Measurements from ENCODE around the gene THBS1. TPM values are rescaled to one million over a fixed set of nuclear protein-coding genes. Genes with fewer than 3 reads are reported as not detected.
A peak's percentile ranks its signal among the peaks of the same experiment; 100 is the strongest.

Gene THBS1
- total RNA-seq, 1 experiment from 2014 or later, result 5.4 TPM

- in situ Hi-C loops (cut with HindIII; ENCODE audit: low pct_unique_long_range_greater_than_20kb, low sequenced_read_pairs), result no loop called here
- no peak for DNase-seq (ENCODE audit: low read depth, low spot score)
Measured at GRCh38 chr15:39618063-39618823, 37.4 kb downstream of the THBS1 start.

- peak; percentile 32 for DNase-seq (ENCODE audit: low read depth, low spot score)
Measured at GRCh38 chr15:39621210-39621609, 40.3 kb downstream of the THBS1 start.

GRCh38 chr15:39621976-39622375 lies 41.1 kb downstream of the THBS1 start:
- in situ Hi-C loops (cut with HindIII; ENCODE audit: low pct_unique_long_range_greater_than_20kb, low sequenced_read_pairs), result no loop called here
- no peak for DNase-seq (ENCODE audit: low read depth, low spot score)

More at GRCh38 chr15:39621210-39621609, 40.3 kb downstream of the THBS1 start:
- in situ Hi-C loops (cut with HindIII; ENCODE audit: low pct_unique_long_range_greater_than_20kb, low sequenced_read_pairs), result no loop called here

GRCh38 chr15:39622660-39623516 lies 42.0 kb downstream of the THBS1 start:
- in situ Hi-C loops (cut with HindIII; ENCODE audit: low pct_unique_long_range_greater_than_20kb, low sequenced_read_pairs), result no loop called here
- DNase-seq (ENCODE audit: low read depth, low spot score), result peak; percentile 21

- in situ Hi-C loops (cut with HindIII; ENCODE audit: low pct_unique_long_range_greater_than_20kb, low sequenced_read_pairs), result no loop called here
- DNase-seq (ENCODE audit: low read depth, low spot score), result peak; percentile 89
Measured at GRCh38 chr15:39623529-39623931, 42.7 kb downstream of the THBS1 start.

- in situ Hi-C loops (cut with HindIII; ENCODE audit: low pct_unique_long_range_greater_than_20kb, low sequenced_read_pairs), result no loop called here
- DNase-seq (ENCODE audit: low read depth, low spot score), result no peak
Measured at GRCh38 chr15:39624806-39625205, 43.9 kb downstream of the THBS1 start.

- no peak for DNase-seq (ENCODE audit: low read depth, low spot score)
- in situ Hi-C loops (cut with HindIII; ENCODE audit: low pct_unique_long_range_greater_than_20kb, low sequenced_read_pairs), result no loop called here
Measured at GRCh38 chr15:39625451-39625850, 44.6 kb downstream of the THBS1 start.

GRCh38 chr15:39625856-39626255 lies 45.0 kb downstream of the THBS1 start:
- DNase-seq (ENCODE audit: low read depth, low spot score), result no peak

GRCh38 chr15:39627451-39628143 lies 46.7 kb downstream of the THBS1 start:
- DNase-seq (ENCODE audit: low read depth, low spot score), result no peak
- in situ Hi-C loops (cut with HindIII; ENCODE audit: low pct_unique_long_range_greater_than_20kb, low sequenced_read_pairs), result no loop called here

More at GRCh38 chr15:39625856-39626255, 45.0 kb downstream of the THBS1 start:
- in situ Hi-C loops (cut with HindIII; ENCODE audit: low pct_unique_long_range_greater_than_20kb, low sequenced_read_pairs), result no loop called here

GRCh38 chr15:39628144-39628508 lies 47.2 kb downstream of the THBS1 start:
- peak; percentile 18 for DNase-seq (ENCODE audit: low read depth, low spot score)

GRCh38 chr15:39628546-39629257 lies 47.8 kb downstream of the THBS1 start:
- DNase-seq (ENCODE audit: low read depth, low spot score), result no peak

More at GRCh38 chr15:39628144-39628508, 47.2 kb downstream of the THBS1 start:
- in situ Hi-C loops (cut with HindIII; ENCODE audit: low pct_unique_long_range_greater_than_20kb, low sequenced_read_pairs), result no loop called here

GRCh38 chr15:39629371-39629770 lies 48.5 kb downstream of the THBS1 start:
- DNase-seq (ENCODE audit: low read depth, low spot score), result no peak
- in situ Hi-C loops (cut with HindIII; ENCODE audit: low pct_unique_long_range_greater_than_20kb, low sequenced_read_pairs), result no loop called here

More at GRCh38 chr15:39628546-39629257, 47.8 kb downstream of the THBS1 start:
- in situ Hi-C loops (cut with HindIII; ENCODE audit: low pct_unique_long_range_greater_than_20kb, low sequenced_read_pairs), result no loop called here

- in situ Hi-C loops (cut with HindIII; ENCODE audit: low pct_unique_long_range_greater_than_20kb, low sequenced_read_pairs), result no loop called here
- no peak for DNase-seq (ENCODE audit: low read depth, low spot score)
Measured at GRCh38 chr15:39629906-39630305, 49.0 kb downstream of the THBS1 start.

GRCh38 chr15:39631357-39631756 lies 50.5 kb downstream of the THBS1 start:
- in situ Hi-C loops (cut with HindIII; ENCODE audit: low pct_unique_long_range_greater_than_20kb, low sequenced_read_pairs), result no loop called here
- DNase-seq (ENCODE audit: low read depth, low spot score), result no peak

GRCh38 chr15:39638041-39638440 lies 57.2 kb downstream of the THBS1 start:
- in situ Hi-C loops (cut with HindIII; ENCODE audit: low pct_unique_long_range_greater_than_20kb, low sequenced_read_pairs), result no loop called here

GRCh38 chr15:39639037-39639436 lies 58.2 kb downstream of the THBS1 start:
- in situ Hi-C loops (cut with HindIII; ENCODE audit: low pct_unique_long_range_greater_than_20kb, low sequenced_read_pairs), result no loop called here

More at GRCh38 chr15:39638041-39638440, 57.2 kb downstream of the THBS1 start:
- no peak for DNase-seq (ENCODE audit: low read depth, low spot score)

GRCh38 chr15:39640665-39641064 lies 59.8 kb downstream of the THBS1 start:
- DNase-seq (ENCODE audit: low read depth, low spot score), result no peak
- in situ Hi-C loops (cut with HindIII; ENCODE audit: low pct_unique_long_range_greater_than_20kb, low sequenced_read_pairs), result no loop called here

More at GRCh38 chr15:39639037-39639436, 58.2 kb downstream of the THBS1 start:
- no peak for DNase-seq (ENCODE audit: low read depth, low spot score)
